ENCODE results near the gene ACOX1.
A peak's percentile ranks its signal among the peaks of the same experiment; 100 is the strongest.

ACOX1 gene

GRCh38 chr17:75937652-75938051, 41.3 kb downstream of the ACOX1 start:
- no peak for DNase-seq (ENCODE audit: low read depth)
- TF ChIP-seq, protein P1, sequence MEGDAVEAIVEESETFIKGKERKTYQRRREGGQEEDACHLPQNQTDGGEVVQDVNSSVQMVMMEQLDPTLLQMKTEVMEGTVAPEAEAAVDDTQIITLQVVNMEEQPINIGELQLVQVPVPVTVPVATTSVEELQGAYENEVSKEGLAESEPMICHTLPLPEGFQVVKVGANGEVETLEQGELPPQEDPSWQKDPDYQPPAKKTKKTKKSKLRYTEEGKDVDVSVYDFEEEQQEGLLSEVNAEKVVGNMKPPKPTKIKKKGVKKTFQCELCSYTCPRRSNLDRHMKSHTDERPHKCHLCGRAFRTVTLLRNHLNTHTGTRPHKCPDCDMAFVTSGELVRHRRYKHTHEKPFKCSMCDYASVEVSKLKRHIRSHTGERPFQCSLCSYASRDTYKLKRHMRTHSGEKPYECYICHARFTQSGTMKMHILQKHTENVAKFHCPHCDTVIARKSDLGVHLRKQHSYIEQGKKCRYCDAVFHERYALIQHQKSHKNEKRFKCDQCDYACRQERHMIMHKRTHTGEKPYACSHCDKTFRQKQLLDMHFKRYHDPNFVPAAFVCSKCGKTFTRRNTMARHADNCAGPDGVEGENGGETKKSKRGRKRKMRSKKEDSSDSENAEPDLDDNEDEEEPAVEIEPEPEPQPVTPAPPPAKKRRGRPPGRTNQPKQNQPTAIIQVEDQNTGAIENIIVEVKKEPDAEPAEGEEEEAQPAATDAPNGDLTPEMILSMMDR (IDR thresholded peaks at IDR 0.05; ENCODE audit: control insufficient read depth, insufficient read depth, low read depth, low read length, missing control alignments), result no peak
- H3K4me3 ChIP-seq (ENCODE audit: control insufficient read depth, low read depth, low read length), result no peak overlapping the region

GRCh38 chr17:75933808-75934207, 45.2 kb downstream of the ACOX1 start:
- H3K4me3 ChIP-seq (ENCODE audit: control insufficient read depth, low read depth, low read length), result no peak overlapping the region
- TF ChIP-seq, protein P1 (IDR thresholded peaks at IDR 0.05; ENCODE audit: control insufficient read depth, insufficient read depth, low read depth, low read length, missing control alignments), result no peak
- DNase-seq (ENCODE audit: low read depth), result no peak

DNA sequence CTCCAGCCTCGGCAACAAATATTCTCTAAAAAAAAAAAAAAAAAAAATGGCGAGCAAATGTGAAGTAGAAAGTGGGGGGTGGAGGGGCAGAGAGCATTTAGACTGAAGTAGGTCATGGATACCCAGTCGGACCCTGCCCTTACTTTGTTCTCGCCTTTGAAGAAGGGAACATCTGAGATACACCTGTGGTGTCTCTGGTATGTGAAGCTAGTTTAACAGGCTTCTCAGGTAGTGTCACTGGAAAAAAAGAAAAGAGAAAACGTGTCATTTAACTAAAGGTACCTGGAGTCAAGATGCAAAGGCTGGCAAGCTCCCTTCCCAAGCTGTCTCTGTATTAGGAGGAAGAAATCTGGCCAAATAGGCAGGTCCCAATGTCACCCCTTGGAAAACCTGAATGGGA, 46.1 kb downstream of the ACOX1 start:
- no peak for DNase-seq (ENCODE audit: low read depth)
- H3K4me3 ChIP-seq (ENCODE audit: control insufficient read depth, low read depth, low read length), result no peak overlapping the region
- TF ChIP-seq, protein P1 (IDR thresholded peaks at IDR 0.05; ENCODE audit: control insufficient read depth, insufficient read depth, low read depth, low read length, missing control alignments), result no peak

GRCh38 chr17:75931062-75931461, 47.9 kb downstream of the ACOX1 start:
- TF ChIP-seq, protein P1 (IDR thresholded peaks at IDR 0.05; ENCODE audit: control insufficient read depth, insufficient read depth, low read depth, low read length, missing control alignments), result no peak
- H3K4me3 ChIP-seq (ENCODE audit: control insufficient read depth, low read depth, low read length), result no peak overlapping the region
- DNase-seq (ENCODE audit: low read depth), result no peak

- DNase-seq (ENCODE audit: low read depth), result no peak
- H3K4me3 ChIP-seq (ENCODE audit: control insufficient read depth, low read depth, low read length), result no peak overlapping the region
- TF ChIP-seq, protein P1 (IDR thresholded peaks at IDR 0.05; ENCODE audit: control insufficient read depth, insufficient read depth, low read depth, low read length, missing control alignments), result peak; percentile 34
Measured at GRCh38 chr17:75927286-75927922, 51.6 kb downstream of the ACOX1 start.

- no peak overlapping the region for H3K4me3 ChIP-seq (ENCODE audit: control insufficient read depth, low read depth, low read length)
- TF ChIP-seq, protein P1 (IDR thresholded peaks at IDR 0.05; ENCODE audit: control insufficient read depth, insufficient read depth, low read depth, low read length, missing control alignments), result no peak
Measured at GRCh38 chr17:75926456-75926855, 52.5 kb downstream of the ACOX1 start.

More at GRCh38 chr17:75926456-75926855, 52.5 kb downstream of the ACOX1 start:
- no peak for DNase-seq (ENCODE audit: low read depth)

Measured in AG09309 (cell line).